Gastrocnemius medialis (tissue), 4 donors: ENCODE results near the gene APOL3. TPM values are rescaled to one million over a fixed set of nuclear protein-coding genes. Genes with fewer than 3 reads are reported as not detected.
A peak's percentile ranks its signal among the peaks of the same experiment; 100 is the strongest.
"Not testable (repeated sequence)": the region's sequence is repeated elsewhere in the genome, so short reads cannot be mapped to it uniquely, and the experiment has no call there.

Experiments used
- ATAC-seq, 2 donors: fragments of 150-250 bp; one replicate each; pipeline ENCODE4 v1.9.1; 2016
- DNase-seq, 2 donors: peaks; one replicate each; pipeline ENCODE4 v3.0.0-alpha.2; 2019
- H3K27ac ChIP-seq, 4 donors: fragments of 200-600 bp; sonication (generic); 1 replicate in 1 of 4; 2 replicates in 3 of 4; pipeline ENCODE4 v1.5.1; 2016 to 2018; ENCODE audit warnings: mild to moderate bottlenecking in 2 of 4, moderate library complexity in 1 of 4
- H3K27me3 ChIP-seq, 3 donors: fragments of 200-600 bp; sonication (generic) in 2 of 3; 1 replicate in 1 of 3; 2 replicates in 2 of 3; pipeline versions ENCODE4 v1.5.1 to v1.6.0; 2016 to 2019; ENCODE audit warnings: mild to moderate bottlenecking in 1 of 3, moderate library complexity in 1 of 3
- H3K36me3 ChIP-seq, 2 donors: fragments of 200-600 bp; sonication (generic) in 1 of 2; one replicate each; pipeline ENCODE4 v1.5.1; 2017 to 2018
- H3K4me1 ChIP-seq, 2 donors: fragments of 200-600 bp; sonication (generic) in 1 of 2; one replicate each; pipeline ENCODE4 v1.5.1; 2016 to 2017; ENCODE audit warnings: mild to moderate bottlenecking in 2 of 2
- H3K4me3 ChIP-seq, 4 donors: fragments of 200-600 bp; sonication (generic) in 3 of 4; 1 replicate in 1 of 4; 2 replicates in 3 of 4; pipeline ENCODE4 v1.5.1; 2016 to 2019; ENCODE audit warnings: mild to moderate bottlenecking in 2 of 4
- H3K9me3 ChIP-seq, 3 donors: fragments of 200-600 bp; sonication (generic) in 2 of 3; 1 replicate in 1 of 3; 2 replicates in 2 of 3; pipeline ENCODE4 v1.5.1; 2016 to 2019
- CTCF ChIP-seq, 5 experiments: fragments of 450-650 bp in 3 of 5; fragments of 200-600 bp in 2 of 5; sonication (generic) in 2 of 5; IDR thresholded peaks in 4 of 5; conservative IDR thresholded peaks in 1 of 5; 1 replicate in 4 of 5; 2 replicates in 1 of 5; pipeline ENCODE4 v1.5.1; 2016 to 2019; ENCODE audit warnings: antibody characterized with exemption in 5 of 5, mild to moderate bottlenecking in 3 of 5, moderate library complexity in 3 of 5
- POLR2A ChIP-seq, 2 donors: fragments of 450-650 bp; IDR thresholded peaks; one replicate each; pipeline ENCODE4 v1.6.1; 2017; ENCODE audit warnings: antibody characterized with exemption in 2 of 2, mild to moderate bottlenecking in 2 of 2, moderate library complexity in 2 of 2
- in situ Hi-C, 4 donors: fragments of 200-750 bp; cut with MboI; loops; one replicate each; pipeline versions ENCODE4 v1.15.0 to v1.8.0; 2017; ENCODE audit warnings: low sequenced_read_pairs in 4 of 4
- intact Hi-C: fragments of 100-400 bp; cut with DNase I; formaldehyde crosslinking; loops from one replicate; pipeline ENCODE4 v1.15.1; 2023; ENCODE audit warnings: low total_unique reads
- total RNA-seq, 4 donors: library from RNA; depleted of rRNA; stranded (reverse); fragments of >200 nt; gene quantifications; one replicate each; pipeline versions ENCODE4 v1.1.0 to v1.2.3, GENCODE V29; 2016

Gene APOL3
- total RNA-seq, 4 donors from 2014 or later: 16.6 to 23.4 (median 19.3) TPM

- H3K4me1 ChIP-seq: peaks cover 0 to 16% of the 10 kb centered on the region in 2 donors
- DNase-seq (no peak), ATAC-seq (no peak)
- TF ChIP-seq CTCF (IDR thresholded peaks at IDR 0.05 in 4 of 5, conservative IDR thresholded peaks at IDR 0.05 in 1 of 5) (no peak), POLR2A (IDR thresholded peaks at IDR 0.05) (no peak)
- no peak overlapping the region for H3K27ac ChIP-seq
- in situ Hi-C loops: no loop called here
- no peaks in the 10 kb centered on the region for H3K27me3 ChIP-seq
- H3K36me3 ChIP-seq: no peaks in the 10 kb centered on the region
- H3K9me3 ChIP-seq: no peaks in the 10 kb centered on the region
- intact Hi-C loops: no loop called here
- H3K4me3 ChIP-seq: no peak overlapping the region
Observed at GRCh38 chr22:36165141-36165540, 4.6 kb upstream of the APOL3 start.

GRCh38 chr22:36164621-36165020 lies 4.1 kb upstream of the APOL3 start:
- in situ Hi-C loops (no loop called here), intact Hi-C loops (no loop called here)
- Histone ChIP-seq H3K27me3 (no peaks in the 10 kb centered on the region), H3K9me3 (no peaks in the 10 kb centered on the region), H3K27ac (no peak overlapping the region), H3K4me3 (no peak overlapping the region), H3K36me3 (no peaks in the 10 kb centered on the region), H3K4me1 (peaks cover 0 to 16% of the 10 kb centered on the region in 2 donors)
- ATAC-seq (no peak), DNase-seq (no peak)
- TF ChIP-seq POLR2A (IDR thresholded peaks at IDR 0.05) (no peak), CTCF (IDR thresholded peaks at IDR 0.05 in 4 of 5, conservative IDR thresholded peaks at IDR 0.05 in 1 of 5) (no peak)

- H3K27me3 ChIP-seq: no peaks in the 10 kb centered on the region
Observed at GRCh38 chr22:36163497-36163896, 2.9 kb upstream of the APOL3 start.

GRCh38 chr22:36162127-36163034 lies 1.8 kb upstream of the APOL3 start:
- no peak for ATAC-seq
- H3K9me3 ChIP-seq: no peaks in the 10 kb centered on the region
- TF ChIP-seq POLR2A (IDR thresholded peaks at IDR 0.05) (no peak), CTCF (IDR thresholded peaks at IDR 0.05 in 4 of 5, conservative IDR thresholded peaks at IDR 0.05 in 1 of 5) (no peak)
- peak overlapping the region in 3 of 4 donors; percentile 5 to 81 (median 28) for H3K27ac ChIP-seq
- H3K4me1 ChIP-seq: peaks cover 6 to 19% of the 10 kb centered on the region in 2 donors
- in situ Hi-C loops: no loop called here
- DNase-seq: no peak
- intact Hi-C loops: no loop called here
- H3K4me3 ChIP-seq: no peak overlapping the region
- H3K27me3 ChIP-seq: no peaks in the 10 kb centered on the region
- H3K36me3 ChIP-seq: no peaks in the 10 kb centered on the region

More at GRCh38 chr22:36163497-36163896, 2.9 kb upstream of the APOL3 start:
- DNase-seq (no peak), ATAC-seq (no peak)
- intact Hi-C loops: no loop called here
- no peaks in the 10 kb centered on the region for H3K36me3 ChIP-seq
- H3K9me3 ChIP-seq: no peaks in the 10 kb centered on the region
- H3K4me1 ChIP-seq: peaks cover 0 to 16% of the 10 kb centered on the region in 2 donors
- TF ChIP-seq CTCF (IDR thresholded peaks at IDR 0.05 in 4 of 5, conservative IDR thresholded peaks at IDR 0.05 in 1 of 5) (no peak), POLR2A (IDR thresholded peaks at IDR 0.05) (no peak)
- H3K27ac ChIP-seq: no peak overlapping the region
- in situ Hi-C loops: no loop called here
- H3K4me3 ChIP-seq: no peak overlapping the region

- in situ Hi-C loops, DNase-seq: not testable (repeated sequence)
- peaks cover 9 to 24% of the 10 kb centered on the region in 2 donors for H3K4me1 ChIP-seq
Observed at GRCh38 chr22:36161793-36162126, 1.2 kb upstream of the APOL3 start.

More at GRCh38 chr22:36161793-36162126, 1.2 kb upstream of the APOL3 start:
- H3K4me3 ChIP-seq, H3K9me3 ChIP-seq, H3K27me3 ChIP-seq, ATAC-seq, intact Hi-C loops, H3K36me3 ChIP-seq: not testable (repeated sequence)
- H3K27ac ChIP-seq: peak overlapping the region in 2 of 4 donors; percentile 81 to 84
